ENCODE data around the gene MYO5C. TPM values are rescaled to one million over a fixed set of nuclear protein-coding genes. Genes with fewer than 3 reads are reported as not detected.
A peak's percentile ranks its signal among the peaks of the same experiment; 100 is the strongest.

Gene MYO5C
- total and polyA plus RNA-seq, 2 of the 4 experiments (the other 2 are of a cell fraction) = under 0.01 to 0.03 TPM

GRCh38 chr15:52159645-52160044 lies 136.0 kb downstream of the MYO5C start:
- no CpG with 5 or more reads among the region's 3 CpGs for WGBS, 2 experiments (ENCODE audit: extremely low coverage in 2 of 2, insufficient read length in 1 of 2)
- no peak for ATAC-seq (ENCODE audit: low read depth)
- DNase-seq = no peak

More at GRCh38 chr15:52159645-52160044, 136.0 kb downstream of the MYO5C start:
- Histone ChIP-seq H3K18ac (ENCODE audit: low read depth, low read length) (no peak overlapping the region), H3K4ac (ENCODE audit: low read depth, low read length) (peak overlapping the region; percentile 8; the same call in 1 of the 2 replicates), H4K8ac (ENCODE audit: low read depth in 2 of 2, low read length in 2 of 2) (no peak overlapping the region), H3K27ac (ENCODE audit: insufficient read depth, low read length) (no peak overlapping the region), H3K4me1 (ENCODE audit: control insufficient read depth, insufficient read depth, low read length) (peaks cover 20% of the 10 kb centered on the region), H2AFZ (replicated peaks; ENCODE audit: low read length, poor library complexity) (no peak overlapping the region), H3K79me1 (ENCODE audit: low read depth in 1 of 2, low read length in 2 of 2) (peaks cover 21 to 41% of the 10 kb centered on the region in 2 experiments; a peak in 3 of 4 replicates), H4K20me1 (ENCODE audit: insufficient read depth, low read length) (no peaks in the 10 kb centered on the region; the same call in 1 of the 2 replicates), H2BK120ac (ENCODE audit: low read depth, low read length) (no peak overlapping the region; the same call in 1 of the 2 replicates), H3K9me1 (ENCODE audit: insufficient read depth, low read length) (peaks cover 24% of the 10 kb centered on the region), H4K5ac (ENCODE audit: low read depth, low read length) (no peak overlapping the region), H3K4me3 (ENCODE audit: insufficient read depth, low read depth, low read length) (no peak overlapping the region), H3K36me3 (ENCODE audit: control insufficient read depth, insufficient read depth, low read length) (peaks cover 5% of the 10 kb centered on the region; the same call in 1 of the 2 replicates), H2AK9ac (replicated peaks; ENCODE audit: low read depth, low read length, poor library complexity) (no peak overlapping the region), H2AK5ac (ENCODE audit: low read depth, low read length) (peak overlapping the region; percentile 25; the same call in 1 of the 2 replicates), H3K9me3 (ENCODE audit: control insufficient read depth, insufficient read depth, low read length) (no peaks in the 10 kb centered on the region), H3K23ac (ENCODE audit: low read depth, low read length) (no peak overlapping the region), H3K14ac (replicated peaks; ENCODE audit: low read depth, low read length) (no peak overlapping the region), H2BK20ac (ENCODE audit: low read depth, low read length) (no peak overlapping the region), H3K56ac (ENCODE audit: extremely low read depth, insufficient read depth, low read length) (no peak overlapping the region), H3K9ac (ENCODE audit: low read depth, low read length) (no peak overlapping the region), H2BK15ac (ENCODE audit: low read depth, low read length) (peak overlapping the region; percentile 58; the same call in 2 of the 3 replicates), H3K4me2 (ENCODE audit: low read depth, low read length) (no peak overlapping the region), H3K27me3 (ENCODE audit: control insufficient read depth, insufficient read depth, low read length) (no peaks in the 10 kb centered on the region), H4K91ac (ENCODE audit: insufficient read depth, low read depth, low read length) (no peak overlapping the region), H2BK5ac (ENCODE audit: low read depth, low read length, poor library complexity, severe bottlenecking) (no peak overlapping the region)
- dilution Hi-C loops (cut with HindIII; ENCODE audit: low sequenced_read_pairs, unreplicated experiment) (no loop called here), intact Hi-C loops (cut with micrococcal nuclease) (no loop called here), in situ Hi-C loops (cut with MboI; ENCODE audit: low sequenced_read_pairs) (no loop called here)
- TF ChIP-seq RCOR1 (IDR thresholded peaks at IDR 0.05; ENCODE audit: insufficient replicate concordance, low read length) (no peak), MAFK (IDR thresholded peaks at IDR 0.05; ENCODE audit: low read depth, low read length) (no peak), NFE2L2 (IDR thresholded peaks at IDR 0.05; ENCODE audit: low read depth, low read length) (no peak), POLR2A (IDR thresholded peaks at IDR 0.05; ENCODE audit: low read depth, low read length) (no peak), FOS (IDR thresholded peaks at IDR 0.05; ENCODE audit: low read depth, low read length) (no peak), CEBPB (IDR thresholded peaks at IDR 0.05; ENCODE audit: low read depth, low read length) (no peak), CHD1 (IDR thresholded peaks at IDR 0.05; ENCODE audit: low read depth, low read length) (no peak), RFX5 (IDR thresholded peaks at IDR 0.05; ENCODE audit: low read depth, low read length) (no peak), USF2 (IDR thresholded peaks at IDR 0.05; ENCODE audit: low read depth, low read length) (no peak), MAZ (IDR thresholded peaks at IDR 0.05; ENCODE audit: borderline replicate concordance, low read depth, low read length) (no peak), SMC3 (IDR thresholded peaks at IDR 0.05; ENCODE audit: low read depth, low read length) (no peak), MXI1 (IDR thresholded peaks at IDR 0.05; ENCODE audit: borderline replicate concordance, low read depth, low read length) (no peak), RAD21 (IDR thresholded peaks at IDR 0.05; ENCODE audit: low read length) (no peak), BHLHE40 (IDR thresholded peaks at IDR 0.05; ENCODE audit: low read depth, low read length) (no peak)
- TF ChIP-seq, protein P1, sequence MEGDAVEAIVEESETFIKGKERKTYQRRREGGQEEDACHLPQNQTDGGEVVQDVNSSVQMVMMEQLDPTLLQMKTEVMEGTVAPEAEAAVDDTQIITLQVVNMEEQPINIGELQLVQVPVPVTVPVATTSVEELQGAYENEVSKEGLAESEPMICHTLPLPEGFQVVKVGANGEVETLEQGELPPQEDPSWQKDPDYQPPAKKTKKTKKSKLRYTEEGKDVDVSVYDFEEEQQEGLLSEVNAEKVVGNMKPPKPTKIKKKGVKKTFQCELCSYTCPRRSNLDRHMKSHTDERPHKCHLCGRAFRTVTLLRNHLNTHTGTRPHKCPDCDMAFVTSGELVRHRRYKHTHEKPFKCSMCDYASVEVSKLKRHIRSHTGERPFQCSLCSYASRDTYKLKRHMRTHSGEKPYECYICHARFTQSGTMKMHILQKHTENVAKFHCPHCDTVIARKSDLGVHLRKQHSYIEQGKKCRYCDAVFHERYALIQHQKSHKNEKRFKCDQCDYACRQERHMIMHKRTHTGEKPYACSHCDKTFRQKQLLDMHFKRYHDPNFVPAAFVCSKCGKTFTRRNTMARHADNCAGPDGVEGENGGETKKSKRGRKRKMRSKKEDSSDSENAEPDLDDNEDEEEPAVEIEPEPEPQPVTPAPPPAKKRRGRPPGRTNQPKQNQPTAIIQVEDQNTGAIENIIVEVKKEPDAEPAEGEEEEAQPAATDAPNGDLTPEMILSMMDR (conservative IDR thresholded peaks at IDR 0.05; ENCODE audit: low read depth, low read length) = no peak
- TF ChIP-seq, protein P2, sequence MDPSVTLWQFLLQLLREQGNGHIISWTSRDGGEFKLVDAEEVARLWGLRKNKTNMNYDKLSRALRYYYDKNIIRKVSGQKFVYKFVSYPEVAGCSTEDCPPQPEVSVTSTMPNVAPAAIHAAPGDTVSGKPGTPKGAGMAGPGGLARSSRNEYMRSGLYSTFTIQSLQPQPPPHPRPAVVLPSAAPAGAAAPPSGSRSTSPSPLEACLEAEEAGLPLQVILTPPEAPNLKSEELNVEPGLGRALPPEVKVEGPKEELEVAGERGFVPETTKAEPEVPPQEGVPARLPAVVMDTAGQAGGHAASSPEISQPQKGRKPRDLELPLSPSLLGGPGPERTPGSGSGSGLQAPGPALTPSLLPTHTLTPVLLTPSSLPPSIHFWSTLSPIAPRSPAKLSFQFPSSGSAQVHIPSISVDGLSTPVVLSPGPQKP (IDR thresholded peaks at IDR 0.05; ENCODE audit: borderline replicate concordance, low read depth, low read length) = no peak
- CTCF ChIA-PET = interaction anchor here (0.9 kb wide), 1 partner anchor 188 kb away, joined by 3 read pairs; the partner anchor contains the start of gene LEO1
- POLR2A ChIA-PET (ENCODE audit: unreplicated experiment) = no interaction called here
- BruUV-seq (replicated peaks) = no TSS peak
